Measurements from ENCODE around the gene GSN.

GSN gene

GRCh38 chr9:121317737-121318630, 50.0 kb downstream of the GSN start:
- intact Hi-C loops (cut with micrococcal nuclease), result no loop called here
- Mint-ChIP-seq H3K27ac (peak overlapping the region; percentile 50), H3K4me3 (no peak overlapping the region), H3K9me3 (no peaks in the 10 kb centered on the region), H3K27me3 (no peaks in the 10 kb centered on the region), H3K36me3 (ENCODE audit: low read depth) (peaks cover 96% of the 10 kb centered on the region), H3K4me1 (ENCODE audit: low read depth) (peaks cover 27% of the 10 kb centered on the region)

GRCh38 chr9:121318631-121319382, 50.8 kb downstream of the GSN start:
- H3K27me3 Mint-ChIP-seq, result no peaks in the 10 kb centered on the region
- H3K9me3 Mint-ChIP-seq, result no peaks in the 10 kb centered on the region
- H3K4me1 Mint-ChIP-seq (ENCODE audit: low read depth), result peaks cover 29% of the 10 kb centered on the region
- no peak overlapping the region for H3K4me3 Mint-ChIP-seq
- peaks cover 96% of the 10 kb centered on the region for H3K36me3 Mint-ChIP-seq (ENCODE audit: low read depth)
- H3K27ac Mint-ChIP-seq, result peak overlapping the region; percentile 39
- intact Hi-C loops (cut with micrococcal nuclease), result no loop called here

- H3K27ac Mint-ChIP-seq, result peak overlapping the region; percentile 39
- H3K4me1 Mint-ChIP-seq (ENCODE audit: low read depth), result peaks cover 31% of the 10 kb centered on the region
- intact Hi-C loops (cut with micrococcal nuclease), result no loop called here
- H3K9me3 Mint-ChIP-seq, result no peaks in the 10 kb centered on the region
- no peak overlapping the region for H3K4me3 Mint-ChIP-seq
- peaks cover 96% of the 10 kb centered on the region for H3K36me3 Mint-ChIP-seq (ENCODE audit: low read depth)
- H3K27me3 Mint-ChIP-seq, result no peaks in the 10 kb centered on the region
Measured at GRCh38 chr9:121319383-121319780, 51.4 kb downstream of the GSN start.

- H3K4me3 Mint-ChIP-seq, result no peak overlapping the region
- no peaks in the 10 kb centered on the region for H3K27me3 Mint-ChIP-seq
- H3K4me1 Mint-ChIP-seq (ENCODE audit: low read depth), result peaks cover 35% of the 10 kb centered on the region
- no peaks in the 10 kb centered on the region for H3K9me3 Mint-ChIP-seq
- no peak overlapping the region for H3K27ac Mint-ChIP-seq
- intact Hi-C loops (cut with micrococcal nuclease), result loop anchor here (5.0 kb wide), 1 partner anchor 56 kb away; no protein-coding TSS in a partner anchor
- H3K36me3 Mint-ChIP-seq (ENCODE audit: low read depth), result peaks cover 100% of the 10 kb centered on the region
Measured at GRCh38 chr9:121321016-121321503, 53.1 kb downstream of the GSN start.

- intact Hi-C loops (cut with micrococcal nuclease), result loop anchor here (5.0 kb wide), 1 partner anchor 55 kb away; no protein-coding TSS in a partner anchor
- no peaks in the 10 kb centered on the region for H3K27me3 Mint-ChIP-seq
- peaks cover 100% of the 10 kb centered on the region for H3K36me3 Mint-ChIP-seq (ENCODE audit: low read depth)
- H3K4me1 Mint-ChIP-seq (ENCODE audit: low read depth), result peaks cover 35% of the 10 kb centered on the region
- no peak overlapping the region for H3K27ac Mint-ChIP-seq
- no peak overlapping the region for H3K4me3 Mint-ChIP-seq
- no peaks in the 10 kb centered on the region for H3K9me3 Mint-ChIP-seq
Measured at GRCh38 chr9:121322037-121322736, 54.2 kb downstream of the GSN start.

GRCh38 chr9:121322737-121323448, 54.9 kb downstream of the GSN start:
- Mint-ChIP-seq H3K27ac (no peak overlapping the region), H3K4me1 (ENCODE audit: low read depth) (peaks cover 35% of the 10 kb centered on the region), H3K4me3 (no peak overlapping the region), H3K36me3 (ENCODE audit: low read depth) (peaks cover 100% of the 10 kb centered on the region), H3K27me3 (no peaks in the 10 kb centered on the region), H3K9me3 (no peaks in the 10 kb centered on the region)
- intact Hi-C loops (cut with micrococcal nuclease), result loop anchor here (5.0 kb wide), 1 partner anchor 54 kb away; no protein-coding TSS in a partner anchor

GRCh38 chr9:121323449-121324151, 55.6 kb downstream of the GSN start:
- intact Hi-C loops (cut with micrococcal nuclease), result loop anchor here (5.0 kb wide), 1 partner anchor 54 kb away; no protein-coding TSS in a partner anchor
- Mint-ChIP-seq H3K36me3 (ENCODE audit: low read depth) (peaks cover 100% of the 10 kb centered on the region), H3K27ac (no peak overlapping the region), H3K9me3 (no peaks in the 10 kb centered on the region), H3K4me1 (ENCODE audit: low read depth) (peaks cover 35% of the 10 kb centered on the region), H3K27me3 (no peaks in the 10 kb centered on the region), H3K4me3 (no peak overlapping the region)

GRCh38 chr9:121324316-121324715, 56.4 kb downstream of the GSN start:
- no peaks in the 10 kb centered on the region for H3K9me3 Mint-ChIP-seq
- intact Hi-C loops (cut with micrococcal nuclease), result loop anchor here (5.0 kb wide), 1 partner anchor 53 kb away; no protein-coding TSS in a partner anchor
- H3K4me1 Mint-ChIP-seq (ENCODE audit: low read depth), result peaks cover 29% of the 10 kb centered on the region
- peaks cover 100% of the 10 kb centered on the region for H3K36me3 Mint-ChIP-seq (ENCODE audit: low read depth)
- H3K27me3 Mint-ChIP-seq, result no peaks in the 10 kb centered on the region
- no peak overlapping the region for H3K27ac Mint-ChIP-seq
- H3K4me3 Mint-ChIP-seq, result no peak overlapping the region

- Mint-ChIP-seq H3K27me3 (no peaks in the 10 kb centered on the region), H3K4me3 (no peak overlapping the region), H3K36me3 (ENCODE audit: low read depth) (peaks cover 100% of the 10 kb centered on the region), H3K4me1 (ENCODE audit: low read depth) (peaks cover 29% of the 10 kb centered on the region), H3K9me3 (no peaks in the 10 kb centered on the region), H3K27ac (no peak overlapping the region)
- intact Hi-C loops (cut with micrococcal nuclease), result loop anchor here (5.0 kb wide), 1 partner anchor 53 kb away; no protein-coding TSS in a partner anchor
Measured at GRCh38 chr9:121324755-121325154, 56.8 kb downstream of the GSN start.

GRCh38 chr9:121325387-121325786, 57.4 kb downstream of the GSN start:
- Mint-ChIP-seq H3K4me1 (ENCODE audit: low read depth) (peaks cover 29% of the 10 kb centered on the region), H3K27me3 (no peaks in the 10 kb centered on the region), H3K4me3 (no peak overlapping the region), H3K36me3 (ENCODE audit: low read depth) (peaks cover 100% of the 10 kb centered on the region), H3K27ac (no peak overlapping the region), H3K9me3 (no peaks in the 10 kb centered on the region)
- intact Hi-C loops (cut with micrococcal nuclease), result no loop called here

GRCh38 chr9:121326130-121326838, 58.3 kb downstream of the GSN start:
- no peak overlapping the region for H3K4me3 Mint-ChIP-seq
- no peak overlapping the region for H3K27ac Mint-ChIP-seq
- H3K9me3 Mint-ChIP-seq, result no peaks in the 10 kb centered on the region
- peaks cover 23% of the 10 kb centered on the region for H3K4me1 Mint-ChIP-seq (ENCODE audit: low read depth)
- intact Hi-C loops (cut with micrococcal nuclease), result no loop called here
- no peaks in the 10 kb centered on the region for H3K27me3 Mint-ChIP-seq
- H3K36me3 Mint-ChIP-seq (ENCODE audit: low read depth), result peaks cover 100% of the 10 kb centered on the region

GRCh38 chr9:121326901-121327613, 59.1 kb downstream of the GSN start:
- Mint-ChIP-seq H3K4me1 (ENCODE audit: low read depth) (peaks cover 21% of the 10 kb centered on the region), H3K36me3 (ENCODE audit: low read depth) (peaks cover 100% of the 10 kb centered on the region), H3K9me3 (no peaks in the 10 kb centered on the region), H3K27ac (no peak overlapping the region), H3K27me3 (no peaks in the 10 kb centered on the region), H3K4me3 (no peak overlapping the region)
- intact Hi-C loops (cut with micrococcal nuclease), result no loop called here

All from dendritic cell treated with granulocyte-macrophage colony-stimulating factor and Interleukin-4, amounts not matched to agents 40 ng/mL and 50 ng/mL, for 4 days (primary cell).